ENCODE results near the gene LEMD1.

The LEMD1 gene

DNA sequence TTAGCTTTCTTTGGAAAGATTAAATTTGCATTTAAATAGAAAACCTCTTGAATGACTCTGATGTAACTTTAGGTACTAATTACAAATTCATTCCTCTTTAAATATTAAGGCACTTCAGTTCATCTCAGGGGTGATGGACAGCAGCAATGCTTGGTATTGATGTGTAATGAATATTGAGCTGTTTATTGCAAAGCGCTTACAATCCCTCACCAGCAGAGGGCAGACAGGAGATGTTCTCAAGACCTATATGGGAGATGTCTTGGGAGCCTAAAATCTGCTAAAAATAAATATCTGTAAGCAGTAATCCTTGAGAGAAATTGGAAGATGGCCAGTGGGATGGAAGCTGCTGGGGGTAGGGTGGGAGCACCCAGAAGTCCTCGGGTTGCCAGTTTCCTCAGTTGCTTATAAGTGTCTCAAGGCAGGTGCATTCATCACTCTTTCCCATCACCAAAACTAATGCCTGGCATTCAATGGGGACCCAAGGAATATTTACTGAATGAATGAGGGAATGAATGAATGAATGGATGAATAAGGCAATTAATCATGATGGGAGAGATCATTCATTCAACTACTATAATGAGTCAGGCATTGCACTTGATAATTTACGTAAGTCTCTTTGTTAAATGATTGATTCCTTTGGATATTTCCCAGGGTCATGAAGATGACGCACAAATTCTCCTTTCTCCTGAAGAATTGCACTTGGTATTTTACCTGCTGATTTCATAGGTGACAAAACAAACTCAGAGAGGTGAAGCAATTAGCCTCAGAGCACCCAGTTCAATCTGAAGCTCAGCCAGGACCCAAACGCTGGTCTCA lies 67.4 kb downstream of the LEMD1 start:
- H3K79me2 ChIP-seq (ENCODE audit: insufficient read depth, low read length) = no peaks in the 10 kb centered on the region
- H2AFZ ChIP-seq (ENCODE audit: low read depth, low read length, severe bottlenecking) = no peak overlapping the region
- H3K4me3 ChIP-seq (ENCODE audit: insufficient read depth, low read length, poor library complexity, severe bottlenecking) = no peak overlapping the region
- TF ChIP-seq EZH2phosphoT487 (conservative IDR thresholded peaks at IDR 0.05; ENCODE audit: low read length) (no peak), CTCF (IDR thresholded peaks at IDR 0.05; ENCODE audit: insufficient read depth, low read length, poor library complexity, severe bottlenecking) (peak; percentile 89)
- H3K27me3 ChIP-seq (ENCODE audit: low read length) = no peaks in the 10 kb centered on the region
- H3K9ac ChIP-seq (ENCODE audit: low read length) = no peak overlapping the region
- H3K36me3 ChIP-seq (ENCODE audit: low read length) = no peaks in the 10 kb centered on the region
- H3K9me3 ChIP-seq (ENCODE audit: insufficient read depth, low read length) = no peaks in the 10 kb centered on the region
- H3K27ac ChIP-seq (ENCODE audit: low read depth, low read length) = no peak overlapping the region
- no peak overlapping the region for H3K4me2 ChIP-seq (ENCODE audit: low read depth, low read length, poor library complexity, severe bottlenecking)
- no peaks in the 10 kb centered on the region for H3K9me2 ChIP-seq (replicated peaks; ENCODE audit: insufficient read depth, low read length)
- no peaks in the 10 kb centered on the region for H3F3A ChIP-seq (ENCODE audit: insufficient read depth)
- no peaks in the 10 kb centered on the region for H4K20me1 ChIP-seq (ENCODE audit: low read depth, low read length)

- Histone ChIP-seq H3K79me2 (ENCODE audit: insufficient read depth, low read length) (no peaks in the 10 kb centered on the region), H3K36me3 (ENCODE audit: low read length) (no peaks in the 10 kb centered on the region), H3K27ac (ENCODE audit: low read depth, low read length) (no peak overlapping the region), H3K9ac (ENCODE audit: low read length) (no peak overlapping the region), H2AFZ (ENCODE audit: low read depth, low read length, severe bottlenecking) (no peak overlapping the region), H3K27me3 (ENCODE audit: low read length) (no peaks in the 10 kb centered on the region), H3K9me3 (ENCODE audit: insufficient read depth, low read length) (no peaks in the 10 kb centered on the region), H3K9me2 (replicated peaks; ENCODE audit: insufficient read depth, low read length) (no peaks in the 10 kb centered on the region), H3K4me2 (ENCODE audit: low read depth, low read length, poor library complexity, severe bottlenecking) (no peak overlapping the region), H3F3A (ENCODE audit: insufficient read depth) (no peaks in the 10 kb centered on the region), H3K4me3 (ENCODE audit: insufficient read depth, low read length, poor library complexity, severe bottlenecking) (no peak overlapping the region), H4K20me1 (ENCODE audit: low read depth, low read length) (no peaks in the 10 kb centered on the region)
- TF ChIP-seq CTCF (IDR thresholded peaks at IDR 0.05; ENCODE audit: insufficient read depth, low read length, poor library complexity, severe bottlenecking) (no peak), EZH2phosphoT487 (conservative IDR thresholded peaks at IDR 0.05; ENCODE audit: low read length) (no peak)
Measured at GRCh38 chr1:205353612-205354011, 68.2 kb downstream of the LEMD1 start.

GRCh38 chr1:205353191-205353590 lies 68.7 kb downstream of the LEMD1 start:
- Histone ChIP-seq H3K9ac (ENCODE audit: low read length) (no peak overlapping the region), H3K27ac (ENCODE audit: low read depth, low read length) (no peak overlapping the region), H2AFZ (ENCODE audit: low read depth, low read length, severe bottlenecking) (no peak overlapping the region), H3K9me2 (replicated peaks; ENCODE audit: insufficient read depth, low read length) (no peaks in the 10 kb centered on the region), H3F3A (ENCODE audit: insufficient read depth) (no peaks in the 10 kb centered on the region), H3K27me3 (ENCODE audit: low read length) (no peaks in the 10 kb centered on the region), H4K20me1 (ENCODE audit: low read depth, low read length) (no peaks in the 10 kb centered on the region), H3K9me3 (ENCODE audit: insufficient read depth, low read length) (no peaks in the 10 kb centered on the region), H3K36me3 (ENCODE audit: low read length) (no peaks in the 10 kb centered on the region), H3K79me2 (ENCODE audit: insufficient read depth, low read length) (no peaks in the 10 kb centered on the region), H3K4me2 (ENCODE audit: low read depth, low read length, poor library complexity, severe bottlenecking) (no peak overlapping the region), H3K4me3 (ENCODE audit: insufficient read depth, low read length, poor library complexity, severe bottlenecking) (no peak overlapping the region)
- TF ChIP-seq EZH2phosphoT487 (conservative IDR thresholded peaks at IDR 0.05; ENCODE audit: low read length) = no peak
- TF ChIP-seq CTCF (IDR thresholded peaks at IDR 0.05; ENCODE audit: insufficient read depth, low read length, poor library complexity, severe bottlenecking) = no peak
